Naive thymus-derived CD4-positive, alpha-beta T cell (primary cell): Measurements from ENCODE around the gene RPRD2. TPM values are rescaled to one million over a fixed set of nuclear protein-coding genes. Genes with fewer than 3 reads are reported as not detected.
"Not testable (repeated sequence)": the region's sequence is repeated elsewhere in the genome, so short reads cannot be mapped to it uniquely, and the experiment has no call there.

Experiments used
- ATAC-seq: fragments of 150-1000 bp; cut with Tn5 transposase; 2 replicates; pipeline ENCODE4 v1.10.0; 2021; ENCODE audit warnings: mild to moderate bottlenecking, moderate library complexity
- CTCF ChIA-PET: fragments of 350-600 bp; sonication (Branson Sonifier 250); formaldehyde crosslinking; loops from one replicate; lab custom pipeline; 2021; ENCODE audit warnings: antibody characterized with exemption; lab: Charles Lee
- POLR2A ChIA-PET: fragments of 350-600 bp; sonication (Branson Sonifier 250); formaldehyde crosslinking; loops from one replicate; lab custom pipeline; 2021; ENCODE audit warnings: antibody characterized with exemption, inconsistent platforms; lab: Charles Lee
- DNase-seq, 9 donors: peaks; one replicate each; pipeline versions ENCODE4 v3.0.0 to v3.0.0-alpha.2; 2020 to 2022; ENCODE audit warnings: mixed read lengths in 1 of 9
- H3K27ac ChIP-seq: one replicate; pipeline ENCODE4 v1.7.0; 2013; ENCODE audit warnings: mild to moderate bottlenecking, low read depth, low read length, moderate library complexity
- H3K27me3 ChIP-seq, 2 donors: one replicate each; pipeline ENCODE4 v1.7.0; 2013; ENCODE audit warnings: low read length in 2 of 2, mild to moderate bottlenecking in 2 of 2, moderate library complexity in 2 of 2; ENCODE audit not compliant: control insufficient read depth in 2 of 2, insufficient read depth in 2 of 2
- H3K36me3 ChIP-seq, 3 experiments: 1 replicate in 2 of 3; 2 replicates in 1 of 3; pipeline ENCODE4 v1.7.0; 2013; ENCODE audit warnings: low read length in 3 of 3, mild to moderate bottlenecking in 3 of 3, moderate library complexity in 1 of 3; ENCODE audit not compliant: insufficient read depth in 3 of 3, control insufficient read depth in 2 of 3
- H3K4me1 ChIP-seq, 2 donors: one replicate each; pipeline ENCODE4 v1.7.0; 2013; ENCODE audit warnings: low read length in 2 of 2, mild to moderate bottlenecking in 2 of 2, moderate library complexity in 1 of 2; ENCODE audit not compliant: control insufficient read depth in 2 of 2, insufficient read depth in 2 of 2
- H3K4me3 ChIP-seq: 2 replicates; pipeline ENCODE4 v1.7.0; 2013; ENCODE audit warnings: mild to moderate bottlenecking, low read length
- H3K9me3 ChIP-seq, 3 experiments: 1 replicate in 2 of 3; 2 replicates in 1 of 3; pipeline ENCODE4 v1.7.0; 2013; ENCODE audit warnings: low read length in 3 of 3; ENCODE audit not compliant: control insufficient read depth in 2 of 3
- H3K27ac Mint-ChIP-seq, 9 donors: one replicate each; pipeline ENCODE4 v1.8.0; 2020 to 2022; ENCODE audit warnings: mixed read lengths in 9 of 9, mild to moderate bottlenecking in 8 of 9, moderate library complexity in 5 of 9, inconsistent platforms in 2 of 9
- H3K27me3 Mint-ChIP-seq, 5 donors: one replicate each; pipeline ENCODE4 v1.8.0; 2021 to 2022; ENCODE audit warnings: mixed read lengths in 5 of 5, mild to moderate bottlenecking in 1 of 5
- H3K36me3 Mint-ChIP-seq, 5 donors: one replicate each; pipeline ENCODE4 v1.8.0; 2020 to 2022; ENCODE audit warnings: mixed read lengths in 5 of 5, mild to moderate bottlenecking in 3 of 5, inconsistent platforms in 1 of 5
- H3K4me1 Mint-ChIP-seq, 7 donors: one replicate each; pipeline ENCODE4 v1.8.0; 2020 to 2022; ENCODE audit warnings: mixed read lengths in 7 of 7, mild to moderate bottlenecking in 3 of 7, inconsistent platforms in 1 of 7
- H3K4me3 Mint-ChIP-seq, 10 donors: one replicate each; pipeline ENCODE4 v1.8.0; 2020 to 2022; ENCODE audit warnings: mild to moderate bottlenecking in 10 of 10, mixed read lengths in 10 of 10, moderate library complexity in 6 of 10, inconsistent platforms in 2 of 10
- H3K9me3 Mint-ChIP-seq, 11 donors: one replicate each; pipeline ENCODE4 v1.8.0; 2020 to 2022; ENCODE audit warnings: mixed read lengths in 11 of 11, mild to moderate bottlenecking in 4 of 11, inconsistent platforms in 1 of 11, moderate library complexity in 1 of 11
- intact Hi-C, 2 donors: fragments of 100-400 bp; cut with micrococcal nuclease; formaldehyde crosslinking; loops; one replicate each; pipeline ENCODE4 v1.15.1; 2023
- polyA plus RNA-seq, 2 donors: library from polyadenylated mRNA; unstranded; fragments of 300-500 nt; fragmentation: Illumina TruSeq; gene quantifications; one replicate each; pipeline ENCODE4 v1.2.3, GENCODE V29; 2021
- total RNA-seq, 6 experiments: library from RNA in 5 of 6; stranded (reverse) in 5 of 6; gene quantifications; 1 replicate in 5 of 6; 2 replicates in 1 of 6; pipeline ENCODE4 v1.2.3 and lab custom pipeline; 2021 to 2026

Gene RPRD2
- total and polyA plus RNA-seq, 7 experiments from 2014 or later: 27.5 to 62.2 (median 40.6) TPM

- no peaks in the 10 kb centered on the region for H3K27me3 Mint-ChIP-seq
- peaks cover 0 to 29% (median 16%) of the 10 kb centered on the region in 5 donors for H3K36me3 Mint-ChIP-seq
- peaks cover 0 to 3% (median 0%) of the 10 kb centered on the region in 11 donors for H3K9me3 Mint-ChIP-seq
- intact Hi-C loops: no loop called here
- Histone ChIP-seq H3K4me3 (no peak overlapping the region), H3K4me1 (no peaks in the 10 kb centered on the region), H3K36me3 (no peaks in the 10 kb centered on the region), H3K27me3 (no peaks in the 10 kb centered on the region), H3K9me3 (no peaks in the 10 kb centered on the region), H3K27ac (no peak overlapping the region)
- H3K4me3 Mint-ChIP-seq: no peak overlapping the region
- CTCF ChIA-PET: no interaction called here
- POLR2A ChIA-PET: interaction anchor here (0.6 kb wide), 1 partner anchor 151 kb away, joined by 4 read pairs; no protein-coding TSS in a partner anchor
- H3K4me1 Mint-ChIP-seq: peaks cover 16 to 73% (median 63%) of the 10 kb centered on the region in 7 donors
- peak overlapping the region in 5 of 9 donors; percentile 34 to 63 (median 48) for H3K27ac Mint-ChIP-seq
- DNase-seq (no peak), ATAC-seq (no peak)
Observed at GRCh38 chr1:150392627-150393026, 28.7 kb downstream of the RPRD2 start.

GRCh38 chr1:150395115-150395514 is 31.2 kb downstream of the RPRD2 start:
- H3K36me3 ChIP-seq, H3K27ac ChIP-seq, H3K9me3 ChIP-seq, H3K27me3 Mint-ChIP-seq, CTCF ChIA-PET, H3K4me3 ChIP-seq, H3K27me3 ChIP-seq, ATAC-seq, intact Hi-C loops, H3K4me3 Mint-ChIP-seq, H3K4me1 ChIP-seq, DNase-seq, H3K9me3 Mint-ChIP-seq: not testable (repeated sequence)
- POLR2A ChIA-PET: interaction anchor here (0.6 kb wide), 1 partner anchor 606 kb away, joined by 3 read pairs; no protein-coding TSS in a partner anchor
- Mint-ChIP-seq H3K4me1 (peaks cover 4 to 69% (median 53%) of the 10 kb centered on the region in 7 donors), H3K27ac (peak overlapping the region in 1 of 9 donors; percentile 33), H3K36me3 (peaks cover 4 to 34% (median 23%) of the 10 kb centered on the region in 5 donors)

- no peak overlapping the region for H3K4me3 ChIP-seq
- intact Hi-C loops: no loop called here
- peak overlapping the region in 1 of 9 donors; percentile 44 for H3K27ac Mint-ChIP-seq
- DNase-seq (no peak), ATAC-seq (no peak)
- H3K9me3 Mint-ChIP-seq: peaks cover 0 to 4% (median 0%) of the 10 kb centered on the region in 11 donors
- ChIA-PET CTCF (no interaction called here), POLR2A (no interaction called here)
- H3K4me1 ChIP-seq: no peaks in the 10 kb centered on the region
- H3K36me3 ChIP-seq: no peaks in the 10 kb centered on the region
- H3K27me3 Mint-ChIP-seq: no peaks in the 10 kb centered on the region
- H3K27ac ChIP-seq: no peak overlapping the region
- peaks cover 4 to 37% (median 28%) of the 10 kb centered on the region in 5 donors for H3K36me3 Mint-ChIP-seq
- H3K4me3 Mint-ChIP-seq: no peak overlapping the region
- peaks cover 2 to 58% (median 46%) of the 10 kb centered on the region in 7 donors for H3K4me1 Mint-ChIP-seq
- no peaks in the 10 kb centered on the region for H3K9me3 ChIP-seq
- H3K27me3 ChIP-seq: no peaks in the 10 kb centered on the region
Observed at GRCh38 chr1:150397392-150398032, 33.6 kb downstream of the RPRD2 start.

- Mint-ChIP-seq H3K36me3 (peaks cover 4 to 25% (median 15%) of the 10 kb centered on the region in 5 donors), H3K27me3 (no peaks in the 10 kb centered on the region), H3K4me1 (peaks cover 12 to 75% (median 67%) of the 10 kb centered on the region in 7 donors), H3K9me3 (peaks cover 0 to 4% (median 0%) of the 10 kb centered on the region in 11 donors), H3K4me3 (peak overlapping the region in 2 of 10 donors; percentile 13 to 29), H3K27ac (peak overlapping the region in 3 of 9 donors; percentile 12 to 72 (median 25))
- Histone ChIP-seq H3K27ac (no peak overlapping the region), H3K4me3 (no peak overlapping the region), H3K9me3 (no peaks in the 10 kb centered on the region), H3K27me3 (no peaks in the 10 kb centered on the region), H3K36me3 (peaks cover 0 to 4% (median 0%) of the 10 kb centered on the region in 3 experiments), H3K4me1 (no peaks in the 10 kb centered on the region)
- ChIA-PET POLR2A (interaction anchor here (0.6 to 1.5 kb wide), 2 partner anchors 41 to 841 kb away, joined by 4 to 6 read pairs; partner anchors contain the start of gene RPRD2), CTCF (no interaction called here)
- DNase-seq (no peak), ATAC-seq (no peak)
- intact Hi-C loops: no loop called here
Observed at GRCh38 chr1:150404465-150404864, 40.5 kb downstream of the RPRD2 start.

- ATAC-seq (no peak), DNase-seq (no peak)
- H3K4me1 ChIP-seq: no peaks in the 10 kb centered on the region
- ChIA-PET CTCF (interaction anchor here (1.1 kb wide), 1 partner anchor 149 kb away, joined by 3 read pairs; no protein-coding TSS in a partner anchor), POLR2A (no interaction called here)
- Mint-ChIP-seq H3K9me3 (no peaks in the 10 kb centered on the region), H3K4me1 (peaks cover 14 to 75% (median 66%) of the 10 kb centered on the region in 7 donors), H3K36me3 (peaks cover 0 to 20% (median 4%) of the 10 kb centered on the region in 5 donors), H3K27me3 (no peaks in the 10 kb centered on the region), H3K27ac (peak overlapping the region in 3 of 9 donors; percentile 47 to 56 (median 51)), H3K4me3 (peak overlapping the region in 1 of 10 donors; percentile 32)
- intact Hi-C loops: no loop called here
- no peak overlapping the region for H3K27ac ChIP-seq
- peaks cover 0 to 4% (median 0%) of the 10 kb centered on the region in 3 experiments for H3K36me3 ChIP-seq
- no peak overlapping the region for H3K4me3 ChIP-seq
- H3K27me3 ChIP-seq: no peaks in the 10 kb centered on the region
- H3K9me3 ChIP-seq: no peaks in the 10 kb centered on the region
Observed at GRCh38 chr1:150405660-150406059, 41.7 kb downstream of the RPRD2 start.

GRCh38 chr1:150406483-150406882 is 42.5 kb downstream of the RPRD2 start:
- peaks cover 0 to 20% (median 4%) of the 10 kb centered on the region in 5 donors for H3K36me3 Mint-ChIP-seq
- H3K9me3 Mint-ChIP-seq: no peaks in the 10 kb centered on the region
- H3K27ac Mint-ChIP-seq: peak overlapping the region in 1 of 9 donors; percentile 28
- ATAC-seq (no peak), DNase-seq (no peak)
- Histone ChIP-seq H3K9me3 (no peaks in the 10 kb centered on the region), H3K36me3 (peaks cover 0 to 4% (median 0%) of the 10 kb centered on the region in 3 experiments), H3K27ac (no peak overlapping the region), H3K4me3 (no peak overlapping the region), H3K4me1 (no peaks in the 10 kb centered on the region), H3K27me3 (no peaks in the 10 kb centered on the region)
- H3K27me3 Mint-ChIP-seq: no peaks in the 10 kb centered on the region
- H3K4me1 Mint-ChIP-seq: peaks cover 14 to 77% (median 67%) of the 10 kb centered on the region in 7 donors
- intact Hi-C loops: no loop called here
- CTCF ChIA-PET: interaction anchor here (1.1 kb wide), 1 partner anchor 150 kb away, joined by 3 read pairs; no protein-coding TSS in a partner anchor
- H3K4me3 Mint-ChIP-seq: peak overlapping the region in 2 of 10 donors; percentile 45 to 48
- POLR2A ChIA-PET: interaction anchor here (0.7 kb wide), 1 partner anchor 722 kb away, joined by 3 read pairs; no protein-coding TSS in a partner anchor
